ENCODE measurements around the gene DIMT1.

DNA sequence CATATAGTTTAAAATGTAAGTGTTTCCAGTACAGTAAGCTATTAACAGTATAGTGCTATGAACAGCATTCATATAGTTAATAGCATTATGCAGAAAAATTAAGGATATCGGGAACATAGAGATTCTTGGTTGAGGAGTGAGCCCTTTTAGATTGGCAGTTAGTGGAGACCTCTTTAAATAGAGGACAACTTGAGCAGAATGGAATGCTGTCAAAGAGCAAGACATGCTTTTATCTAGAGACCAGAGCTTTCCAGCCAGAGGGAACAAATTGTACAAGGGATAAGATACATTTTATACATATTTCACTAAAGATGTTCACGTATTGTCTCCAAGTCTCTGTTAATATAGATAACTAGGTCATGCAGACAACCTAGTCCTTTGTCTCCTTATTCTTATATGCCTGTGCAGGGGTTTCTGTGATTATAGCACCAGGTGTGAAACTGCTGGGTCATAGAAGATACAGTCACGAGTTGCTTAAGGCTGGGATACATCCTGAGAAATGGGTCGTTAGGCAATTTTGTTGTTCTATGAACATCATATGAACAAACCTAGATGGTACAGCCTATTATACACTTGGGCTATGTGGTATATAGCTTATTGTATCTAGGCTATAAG, 14.9 kb upstream of the DIMT1 start:
- TF ChIP-seq, protein P1, sequence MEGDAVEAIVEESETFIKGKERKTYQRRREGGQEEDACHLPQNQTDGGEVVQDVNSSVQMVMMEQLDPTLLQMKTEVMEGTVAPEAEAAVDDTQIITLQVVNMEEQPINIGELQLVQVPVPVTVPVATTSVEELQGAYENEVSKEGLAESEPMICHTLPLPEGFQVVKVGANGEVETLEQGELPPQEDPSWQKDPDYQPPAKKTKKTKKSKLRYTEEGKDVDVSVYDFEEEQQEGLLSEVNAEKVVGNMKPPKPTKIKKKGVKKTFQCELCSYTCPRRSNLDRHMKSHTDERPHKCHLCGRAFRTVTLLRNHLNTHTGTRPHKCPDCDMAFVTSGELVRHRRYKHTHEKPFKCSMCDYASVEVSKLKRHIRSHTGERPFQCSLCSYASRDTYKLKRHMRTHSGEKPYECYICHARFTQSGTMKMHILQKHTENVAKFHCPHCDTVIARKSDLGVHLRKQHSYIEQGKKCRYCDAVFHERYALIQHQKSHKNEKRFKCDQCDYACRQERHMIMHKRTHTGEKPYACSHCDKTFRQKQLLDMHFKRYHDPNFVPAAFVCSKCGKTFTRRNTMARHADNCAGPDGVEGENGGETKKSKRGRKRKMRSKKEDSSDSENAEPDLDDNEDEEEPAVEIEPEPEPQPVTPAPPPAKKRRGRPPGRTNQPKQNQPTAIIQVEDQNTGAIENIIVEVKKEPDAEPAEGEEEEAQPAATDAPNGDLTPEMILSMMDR (IDR thresholded peaks at IDR 0.05), result no peak
- TF ChIP-seq POLR2A (IDR thresholded peaks at IDR 0.05), result no peak
- TF ChIP-seq POLR2AphosphoS5 (IDR thresholded peaks at IDR 0.05), result no peak
- no peak for TF ChIP-seq EP300 (IDR thresholded peaks at IDR 0.05; ENCODE audit: low read depth)
